Skin of body (tissue), 2 donors: Measurements from ENCODE around the gene LRIT2. TPM values are rescaled to one million over a fixed set of nuclear protein-coding genes. Genes with fewer than 3 reads are reported as not detected.

Experiments used
- DNase-seq: peaks from one replicate; lab custom pipeline; 2025; lab: John Stamatoyannopoulos, UW
- total RNA-seq: library from RNA; depleted of rRNA; stranded (reverse); fragments of >200 nt; gene quantifications from one replicate; pipeline ENCODE4 v1.2.3, GENCODE V29; 2014

LRIT2 gene
- total RNA-seq, 1 donor from 2014 or later: not detected

- DNase-seq: no peak
Measured at GRCh38 chr10:84205853-84206525, 19.4 kb downstream of the LRIT2 start.

GRCh38 chr10:84205049-84205852, 20.1 kb downstream of the LRIT2 start:
- DNase-seq: no peak

- no peak for DNase-seq
Measured at GRCh38 chr10:84204610-84205009, 20.7 kb downstream of the LRIT2 start.

- no peak for DNase-seq
Measured at GRCh38 chr10:84204122-84204521, 21.2 kb downstream of the LRIT2 start.

- DNase-seq: no peak
Measured at GRCh38 chr10:84202349-84202748, 23.0 kb downstream of the LRIT2 start.

GRCh38 chr10:84201682-84202081, 23.7 kb downstream of the LRIT2 start:
- no peak for DNase-seq

GRCh38 chr10:84201244-84201606, 24.1 kb downstream of the LRIT2 start:
- no peak for DNase-seq

GRCh38 chr10:84200537-84201243, 24.7 kb downstream of the LRIT2 start:
- no peak for DNase-seq

GRCh38 chr10:84198206-84198915, 27.0 kb downstream of the LRIT2 start:
- DNase-seq: no peak

- DNase-seq: no peak
Measured at GRCh38 chr10:84197643-84198042, 27.7 kb downstream of the LRIT2 start.

- DNase-seq: no peak
Measured at GRCh38 chr10:84196941-84197340, 28.4 kb downstream of the LRIT2 start.

GRCh38 chr10:84196083-84196482, 29.3 kb downstream of the LRIT2 start:
- no peak for DNase-seq

- no peak for DNase-seq
Measured at GRCh38 chr10:84195044-84195830, 30.1 kb downstream of the LRIT2 start.

- no peak for DNase-seq
Measured at GRCh38 chr10:84194424-84195043, 30.8 kb downstream of the LRIT2 start, which contains the start of gene CDHR1. TSS of gene CDHR1 (plus strand) at chr10:84194537. CDS start at chr10:84194761, 224 bp downstream.

GRCh38 chr10:84193846-84194423, 31.4 kb downstream of the LRIT2 start:
- no peak for DNase-seq

- DNase-seq: no peak
Measured at GRCh38 chr10:84193327-84193726, 32.0 kb downstream of the LRIT2 start.

GRCh38 chr10:84191106-84191505, 34.2 kb downstream of the LRIT2 start:
- no peak for DNase-seq

GRCh38 chr10:84190621-84191020, 34.7 kb downstream of the LRIT2 start:
- DNase-seq: no peak

GRCh38 chr10:84188815-84189214, 36.5 kb downstream of the LRIT2 start:
- DNase-seq: no peak
